PFSK-1 (cell line): ENCODE measurements around the gene CADM2.

Source experiments
- FOXP2 ChIP-seq: optimal IDR thresholded peaks from 2 replicates; pipeline ENCODE3; 2011; ENCODE audit warnings: borderline replicate concordance, control low read depth, inconsistent platforms; ENCODE audit not compliant: insufficient read depth; ENCODE audit errors: extremely low read length, extremely low read depth
- POLR2AphosphoS5 ChIP-seq: IDR thresholded peaks from 2 replicates; pipeline ENCODE4 v1.6.1; 2012; ENCODE audit warnings: low read depth, mild to moderate bottlenecking, control low read depth, low read length, moderate library complexity
- REST ChIP-seq, 2 experiments: IDR thresholded peaks; 2 replicates each; pipeline versions ENCODE4 v1.6.1 to v1.8.0; 2011 to 2012; ENCODE audit warnings: low read depth in 2 of 2, low read length in 2 of 2, control low read depth in 1 of 2, inconsistent platforms in 1 of 2, mild to moderate bottlenecking in 1 of 2, moderate library complexity in 1 of 2; ENCODE audit not compliant: insufficient read depth in 1 of 2
- SIN3A ChIP-seq: IDR thresholded peaks from 2 replicates; pipeline ENCODE4 v1.6.1; 2012; ENCODE audit warnings: mild to moderate bottlenecking, low read length, moderate library complexity, borderline replicate concordance; ENCODE audit not compliant: insufficient read depth
- TAF1 ChIP-seq: IDR thresholded peaks from 2 replicates; pipeline ENCODE4 v1.6.1; 2012; ENCODE audit warnings: low read length, control low read depth, borderline replicate concordance; ENCODE audit not compliant: insufficient read depth

CADM2 gene

GRCh38 chr3:84946240-84946639, 12.5 kb upstream of the CADM2 start:
- TF ChIP-seq REST (IDR thresholded peaks at IDR 0.05; ENCODE audit: insufficient read depth in 1 of 2, low read depth in 2 of 2, low read length in 2 of 2) = peak; percentile 47 to 86; a peak in 2 of 4 replicates
- no peak for TF ChIP-seq FOXP2

GRCh38 chr3:84959470-84960271, 882 bp downstream of the CADM2 start:
- TF ChIP-seq REST (IDR thresholded peaks at IDR 0.05; ENCODE audit: insufficient read depth in 1 of 2, low read depth in 2 of 2, low read length in 2 of 2) (no peak), TAF1 (no peak), SIN3A (no peak), FOXP2 (no peak), POLR2AphosphoS5 (no peak)

GRCh38 chr3:84960581-84960980, 1.8 kb downstream of the CADM2 start:
- TF ChIP-seq REST (IDR thresholded peaks at IDR 0.05; ENCODE audit: insufficient read depth in 1 of 2, low read depth in 2 of 2, low read length in 2 of 2) (no peak), SIN3A (no peak), POLR2AphosphoS5 (no peak), TAF1 (no peak), FOXP2 (no peak)

GRCh38 chr3:84961011-84961410, 2.2 kb downstream of the CADM2 start:
- TF ChIP-seq POLR2AphosphoS5 (no peak), SIN3A (no peak), TAF1 (no peak), FOXP2 (no peak), REST (IDR thresholded peaks at IDR 0.05; ENCODE audit: insufficient read depth in 1 of 2, low read depth in 2 of 2, low read length in 2 of 2) (no peak)

- TF ChIP-seq FOXP2 (no peak), SIN3A (no peak), POLR2AphosphoS5 (no peak), TAF1 (no peak), REST (IDR thresholded peaks at IDR 0.05; ENCODE audit: insufficient read depth in 1 of 2, low read depth in 2 of 2, low read length in 2 of 2) (no peak)
Observed at GRCh38 chr3:84961521-84962255, 2.9 kb downstream of the CADM2 start.
